Astrocyte (in vitro differentiated cells and primary cell): Measurements from ENCODE around the gene DCBLD1. TPM values are rescaled to one million over a fixed set of nuclear protein-coding genes. Genes with fewer than 3 reads are reported as not detected.

Source experiments
- DNase-seq: peaks from one replicate; pipeline ENCODE4 v3.0.0-alpha.2; 2010; ENCODE audit warnings: low read depth
- FAIRE-seq: peaks from 2 replicates; lab custom pipeline; 2011; peaks lifted over from hg19 to GRCh38; lab: Jason Lieb, UNC
- H2AFZ ChIP-seq: 2 replicates; pipeline ENCODE4 v1.6.0; 2012; ENCODE audit warnings: low read depth, low read length, inconsistent platforms
- H3K27ac ChIP-seq: 2 replicates; pipeline ENCODE4 v1.5.1; 2011; ENCODE audit warnings: low read depth, low read length, inconsistent platforms
- H3K27me3 ChIP-seq: 2 replicates; pipeline ENCODE4 v1.6.0; 2011; ENCODE audit warnings: low read length, inconsistent platforms; ENCODE audit not compliant: insufficient read depth
- H3K36me3 ChIP-seq: 2 replicates; pipeline ENCODE4 v1.5.1; 2011; ENCODE audit warnings: low read length, inconsistent platforms; ENCODE audit not compliant: insufficient read depth
- H3K4me1 ChIP-seq: 2 replicates; pipeline ENCODE4 v1.5.1; 2011; ENCODE audit warnings: low read length, inconsistent platforms; ENCODE audit not compliant: insufficient read depth
- H3K4me2 ChIP-seq: 2 replicates; pipeline ENCODE4 v1.6.0; 2012; ENCODE audit warnings: low read length, inconsistent platforms
- H3K4me3 ChIP-seq: 2 replicates; pipeline ENCODE4 v1.5.1; 2011; ENCODE audit warnings: low read depth, mild to moderate bottlenecking, low read length, inconsistent platforms; ENCODE audit not compliant: insufficient read depth
- H3K79me2 ChIP-seq: 2 replicates; pipeline ENCODE4 v1.6.0; 2012; ENCODE audit warnings: mild to moderate bottlenecking, low read length, inconsistent platforms; ENCODE audit not compliant: insufficient read depth
- H3K9ac ChIP-seq: 2 replicates; pipeline ENCODE4 v1.6.0; 2012; ENCODE audit warnings: mild to moderate bottlenecking, low read length, inconsistent platforms
- H3K9me3 ChIP-seq: 2 replicates; pipeline ENCODE4 v1.5.1; 2012; ENCODE audit warnings: low read depth, mild to moderate bottlenecking, low read length, inconsistent platforms; ENCODE audit not compliant: insufficient read depth
- H4K20me1 ChIP-seq: 2 replicates; pipeline ENCODE4 v1.6.0; 2012; ENCODE audit warnings: low read length, inconsistent platforms; ENCODE audit not compliant: insufficient read depth
- H3K27ac Mint-ChIP-seq: one replicate; pipeline ENCODE4 v1.8.0; 2021; ENCODE audit warnings: mild to moderate bottlenecking, mixed read lengths; ENCODE audit not compliant: unreplicated experiment
- H3K27me3 Mint-ChIP-seq: one replicate; pipeline ENCODE4 v1.8.0; 2021; ENCODE audit warnings: low read depth, mixed read lengths; ENCODE audit not compliant: unreplicated experiment
- H3K36me3 Mint-ChIP-seq: one replicate; pipeline ENCODE4 v1.8.0; 2021; ENCODE audit warnings: low read depth, mixed read lengths; ENCODE audit not compliant: unreplicated experiment
- H3K4me1 Mint-ChIP-seq: one replicate; pipeline ENCODE4 v1.8.0; 2021; ENCODE audit warnings: low read depth, mixed read lengths; ENCODE audit not compliant: unreplicated experiment
- H3K4me3 Mint-ChIP-seq: one replicate; pipeline ENCODE4 v1.8.0; 2021; ENCODE audit warnings: mild to moderate bottlenecking, moderate library complexity, mixed read lengths; ENCODE audit not compliant: unreplicated experiment
- H3K9me3 Mint-ChIP-seq: one replicate; pipeline ENCODE4 v1.8.0; 2021; ENCODE audit warnings: mild to moderate bottlenecking, mixed read lengths; ENCODE audit not compliant: unreplicated experiment
- CTCF ChIP-seq: IDR thresholded peaks from 2 replicates; pipeline ENCODE4 v1.5.1; 2011; ENCODE audit warnings: low read depth, mild to moderate bottlenecking, inconsistent platforms, low read length, moderate library complexity; ENCODE audit not compliant: insufficient read depth
- EZH2 ChIP-seq: IDR thresholded peaks from 2 replicates; pipeline ENCODE4 v1.6.1; 2012; ENCODE audit warnings: mild to moderate bottlenecking, low read length, inconsistent platforms; ENCODE audit not compliant: insufficient read depth
- total RNA-seq: library from RNA; stranded (reverse); gene quantifications from 2 replicates; pipeline ENCODE4 v1.2.1, GENCODE V29; 2021

DCBLD1 gene
- total RNA-seq, 1 donor from 2014 or later = 36.8 TPM

DNA sequence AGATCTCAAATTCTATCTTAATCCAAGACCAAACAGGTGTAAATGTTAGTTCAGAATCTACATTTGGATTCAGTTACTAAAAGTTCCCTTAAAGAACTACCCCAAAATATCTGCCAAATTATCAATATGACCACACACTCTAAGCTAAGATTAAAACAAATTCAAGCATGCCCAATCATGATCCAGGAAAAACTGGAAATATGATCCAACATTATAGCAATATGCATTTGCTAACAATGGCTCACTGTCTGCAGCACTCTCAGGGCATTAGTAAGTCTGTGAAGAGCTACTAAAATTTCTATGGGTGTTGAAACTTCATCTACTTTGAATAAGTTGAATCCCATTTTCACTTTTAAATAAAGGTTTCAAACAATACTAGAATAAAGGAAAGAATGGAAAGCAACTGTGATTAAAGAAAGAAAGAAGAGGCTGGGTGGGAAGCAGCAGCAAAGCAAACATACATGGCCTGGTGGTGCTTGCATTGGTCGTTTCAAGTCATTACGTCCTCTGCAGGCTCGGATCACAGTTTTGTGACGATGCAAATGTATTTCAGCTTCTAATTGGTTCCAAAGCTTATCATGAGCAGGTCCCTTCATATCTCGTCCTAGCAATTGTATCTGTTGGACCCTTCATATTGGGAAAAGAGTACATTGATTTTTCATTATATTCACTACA, 90.7 kb downstream of the DCBLD1 start:
- Histone ChIP-seq H3K4me2 (no peak overlapping the region), H3K36me3 (peaks cover 48% of the 10 kb centered on the region), H3K27me3 (no peaks in the 10 kb centered on the region), H3K79me2 (peaks cover 42% of the 10 kb centered on the region), H3K9me3 (no peaks in the 10 kb centered on the region), H3K4me1 (no peaks in the 10 kb centered on the region), H2AFZ (no peak overlapping the region), H3K9ac (no peak overlapping the region), H3K4me3 (no peak overlapping the region), H3K27ac (no peak overlapping the region), H4K20me1 (peaks cover 34% of the 10 kb centered on the region)
- H3K36me3 Mint-ChIP-seq = peaks cover 12% of the 10 kb centered on the region
- no peaks in the 10 kb centered on the region for H3K27me3 Mint-ChIP-seq
- no peaks in the 10 kb centered on the region for H3K9me3 Mint-ChIP-seq
- no peak overlapping the region for H3K27ac Mint-ChIP-seq
- no peak for FAIRE-seq
- no peak for DNase-seq
- no peak for TF ChIP-seq EZH2
- no peak for TF ChIP-seq CTCF
- peaks cover 3% of the 10 kb centered on the region for H3K4me1 Mint-ChIP-seq
- H3K4me3 Mint-ChIP-seq = no peak overlapping the region

- Mint-ChIP-seq H3K27me3 (no peaks in the 10 kb centered on the region), H3K4me1 (peaks cover 3% of the 10 kb centered on the region), H3K27ac (no peak overlapping the region), H3K4me3 (no peak overlapping the region), H3K36me3 (peaks cover 12% of the 10 kb centered on the region), H3K9me3 (no peaks in the 10 kb centered on the region)
- Histone ChIP-seq H3K4me3 (no peak overlapping the region), H3K4me1 (no peaks in the 10 kb centered on the region), H3K79me2 (peaks cover 50% of the 10 kb centered on the region), H3K27ac (no peak overlapping the region), H4K20me1 (peaks cover 34% of the 10 kb centered on the region), H3K27me3 (no peaks in the 10 kb centered on the region), H3K4me2 (no peak overlapping the region), H3K36me3 (peaks cover 40% of the 10 kb centered on the region), H2AFZ (no peak overlapping the region), H3K9ac (no peak overlapping the region), H3K9me3 (no peaks in the 10 kb centered on the region)
- TF ChIP-seq EZH2 (no peak), CTCF (no peak)
- DNase-seq (no peak), FAIRE-seq (no peak)
Observed at GRCh38 chr6:117574198-117574597, 91.7 kb downstream of the DCBLD1 start.

GRCh38 chr6:117585647-117586046, 103.2 kb downstream of the DCBLD1 start:
- peaks cover 95% of the 10 kb centered on the region for H3K79me2 ChIP-seq
- Mint-ChIP-seq H3K9me3 (no peaks in the 10 kb centered on the region), H3K36me3 (peaks cover 16% of the 10 kb centered on the region), H3K27ac (no peak overlapping the region), H3K4me3 (no peak overlapping the region), H3K27me3 (no peaks in the 10 kb centered on the region), H3K4me1 (no peaks in the 10 kb centered on the region)
- no peak overlapping the region for H3K27ac ChIP-seq
- H3K4me3 ChIP-seq = no peak overlapping the region
- no peaks in the 10 kb centered on the region for H3K9me3 ChIP-seq
- no peak for DNase-seq
- FAIRE-seq = no peak
- H3K4me1 ChIP-seq = no peaks in the 10 kb centered on the region
- no peaks in the 10 kb centered on the region for H3K27me3 ChIP-seq
- H3K36me3 ChIP-seq = peaks cover 21% of the 10 kb centered on the region
- no peak overlapping the region for H3K9ac ChIP-seq
- TF ChIP-seq CTCF = no peak
- no peak for TF ChIP-seq EZH2
- H2AFZ ChIP-seq = no peak overlapping the region
- H4K20me1 ChIP-seq = peaks cover 80% of the 10 kb centered on the region
- H3K4me2 ChIP-seq = no peak overlapping the region
